SK-N-SH treated with all-trans-retinoic acid at 6 μM for 48 hours (cell line): ENCODE measurements around the gene CCT6B.

Experiments
- ATAC-seq: fragments of 200-7000 bp; cut with Tn5 transposase; 3 replicates; pipeline ENCODE4 v1.9.1; 2020; ENCODE audit warnings: mild to moderate bottlenecking, moderate library complexity
- ARNTL ChIP-seq: fragments of 450-650 bp; formaldehyde crosslinking; IDR thresholded peaks from 2 replicates; pipeline ENCODE4 v1.5.0; 2020; ENCODE audit warnings: low read depth, mild to moderate bottlenecking, moderate library complexity, borderline replicate concordance
- BACH2 ChIP-seq: fragments of 250-450 bp; sonication (Bioruptor Pico); IDR thresholded peaks from 2 replicates; pipeline ENCODE4 v1.9.0; 2021; ENCODE audit warnings: mild to moderate bottlenecking, borderline replicate concordance
- CSDC2 ChIP-seq: fragments of 250-450 bp; sonication (Bioruptor Pico); IDR thresholded peaks from 2 replicates; pipeline ENCODE4 v1.5.0; 2020; ENCODE audit warnings: mild to moderate bottlenecking, moderate library complexity
- CSRNP3 ChIP-seq: fragments of 250-450 bp; sonication (Bioruptor Pico); IDR thresholded peaks from 2 replicates; pipeline ENCODE4 v1.5.1; 2021; ENCODE audit warnings: mild to moderate bottlenecking, moderate library complexity
- ESRRG ChIP-seq: fragments of 250-450 bp; sonication (Bioruptor Pico); IDR thresholded peaks from 2 replicates; pipeline ENCODE4 v1.6.1; 2021; ENCODE audit warnings: mild to moderate bottlenecking
- GLIS3 ChIP-seq: fragments of 250-450 bp; sonication (Bioruptor Pico); IDR thresholded peaks from 2 replicates; pipeline ENCODE4 v1.5.0; 2020; ENCODE audit warnings: mild to moderate bottlenecking, moderate library complexity
- ISL1 ChIP-seq: fragments of 250-450 bp; sonication (Bioruptor Pico); IDR thresholded peaks from 2 replicates; pipeline ENCODE4 v2.1.2; 2022; ENCODE audit warnings: mild to moderate bottlenecking, moderate library complexity
- OSR1 ChIP-seq: fragments of 250-450 bp; sonication (Bioruptor Pico); IDR thresholded peaks from 2 replicates; pipeline ENCODE4 v1.8.0; 2022; ENCODE audit warnings: moderate library complexity, mild to moderate bottlenecking, inconsistent platforms
- PPARA ChIP-seq: fragments of 250-450 bp; sonication (Bioruptor Pico); IDR thresholded peaks from 2 replicates; pipeline ENCODE4 v1.5.0; 2020; ENCODE audit warnings: mild to moderate bottlenecking, borderline replicate concordance
- RARB ChIP-seq: fragments of 250-450 bp; sonication (Bioruptor Pico); IDR thresholded peaks from 2 replicates; pipeline ENCODE4 v1.8.0; 2021; ENCODE audit warnings: mild to moderate bottlenecking, moderate library complexity
- TCF4 ChIP-seq: fragments of 250-450 bp; sonication (Bioruptor Pico); IDR thresholded peaks from 2 replicates; pipeline ENCODE4 v1.8.0; 2021; ENCODE audit warnings: mild to moderate bottlenecking, moderate library complexity, borderline replicate concordance
- TOX ChIP-seq: fragments of 250-450 bp; sonication (Bioruptor Pico); IDR thresholded peaks from 2 replicates; pipeline ENCODE4 v1.8.0; 2021; ENCODE audit warnings: mild to moderate bottlenecking, moderate library complexity, borderline replicate concordance
- ZC3H10 ChIP-seq: fragments of 250-450 bp; sonication (Bioruptor Pico); IDR thresholded peaks from 2 replicates; pipeline ENCODE4 v1.5.1; 2021; ENCODE audit warnings: mild to moderate bottlenecking, moderate library complexity
- ZFP30 ChIP-seq: fragments of 450-650 bp; formaldehyde crosslinking; IDR thresholded peaks from 2 replicates; pipeline ENCODE4 v1.5.0; 2022; ENCODE audit warnings: mild to moderate bottlenecking, moderate library complexity
- ZNF565 ChIP-seq: fragments of 450-650 bp; formaldehyde crosslinking; conservative IDR thresholded peaks from 2 replicates; pipeline ENCODE4 v1.5.0; 2020; ENCODE audit warnings: low read depth, mild to moderate bottlenecking, moderate library complexity
- ZNF8 ChIP-seq: fragments of 450-650 bp; formaldehyde crosslinking; IDR thresholded peaks from 2 replicates; pipeline ENCODE4 v1.5.0; 2020; ENCODE audit warnings: mild to moderate bottlenecking, moderate library complexity
- TF ChIP-seq, protein P1 (sequence below): fragments of 250-450 bp; sonication (Bioruptor Pico); IDR thresholded peaks from 2 replicates; pipeline ENCODE4 v1.8.0; 2020; ENCODE audit warnings: mild to moderate bottlenecking, moderate library complexity, borderline replicate concordance
- TF ChIP-seq, protein P2 (sequence below): fragments of 250-450 bp; sonication (Bioruptor Pico); IDR thresholded peaks from 2 replicates; pipeline ENCODE4 v1.5.1; 2020; ENCODE audit warnings: low read depth, mild to moderate bottlenecking, moderate library complexity
- TF ChIP-seq, protein P3 (sequence below): fragments of 250-450 bp; sonication (Bioruptor Pico); IDR thresholded peaks from 2 replicates; pipeline ENCODE4 v1.8.0; 2021; ENCODE audit warnings: low read depth, mild to moderate bottlenecking, moderate library complexity, borderline replicate concordance
- TF ChIP-seq, protein P4 (sequence below): fragments of 250-450 bp; sonication (Bioruptor Pico); IDR thresholded peaks from 2 replicates; pipeline ENCODE4 v1.5.0; 2020; ENCODE audit warnings: mild to moderate bottlenecking, moderate library complexity

CCT6B gene

DNA sequence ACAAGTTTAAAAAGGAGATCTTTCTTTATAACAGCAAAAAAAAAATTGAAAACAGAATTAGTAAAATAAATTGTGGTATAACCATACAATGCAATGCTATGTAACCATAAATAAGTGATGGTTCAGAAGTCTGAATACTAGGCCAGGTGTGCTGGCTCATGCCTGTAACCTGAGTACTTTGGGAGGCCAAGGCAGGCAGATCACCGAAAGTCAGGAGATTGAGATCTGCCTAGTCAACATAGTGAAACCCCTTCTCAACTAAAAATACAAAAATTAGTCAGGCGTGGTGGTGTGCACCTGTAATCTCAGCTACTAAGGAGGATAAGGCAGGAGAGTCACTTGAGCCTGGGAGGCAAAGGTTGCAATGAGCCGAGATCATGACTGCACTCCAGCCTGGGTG is 34.6 kb downstream of the CCT6B start (continued):
- TF ChIP-seq, protein P1, sequence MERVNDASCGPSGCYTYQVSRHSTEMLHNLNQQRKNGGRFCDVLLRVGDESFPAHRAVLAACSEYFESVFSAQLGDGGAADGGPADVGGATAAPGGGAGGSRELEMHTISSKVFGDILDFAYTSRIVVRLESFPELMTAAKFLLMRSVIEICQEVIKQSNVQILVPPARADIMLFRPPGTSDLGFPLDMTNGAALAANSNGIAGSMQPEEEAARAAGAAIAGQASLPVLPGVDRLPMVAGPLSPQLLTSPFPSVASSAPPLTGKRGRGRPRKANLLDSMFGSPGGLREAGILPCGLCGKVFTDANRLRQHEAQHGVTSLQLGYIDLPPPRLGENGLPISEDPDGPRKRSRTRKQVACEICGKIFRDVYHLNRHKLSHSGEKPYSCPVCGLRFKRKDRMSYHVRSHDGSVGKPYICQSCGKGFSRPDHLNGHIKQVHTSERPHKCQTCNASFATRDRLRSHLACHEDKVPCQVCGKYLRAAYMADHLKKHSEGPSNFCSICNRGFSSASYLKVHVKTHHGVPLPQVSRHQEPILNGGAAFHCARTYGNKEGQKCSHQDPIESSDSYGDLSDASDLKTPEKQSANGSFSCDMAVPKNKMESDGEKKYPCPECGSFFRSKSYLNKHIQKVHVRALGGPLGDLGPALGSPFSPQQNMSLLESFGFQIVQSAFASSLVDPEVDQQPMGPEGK (CRISPR knock-in tag): no peak
- no peak for TF ChIP-seq TOX

DNA sequence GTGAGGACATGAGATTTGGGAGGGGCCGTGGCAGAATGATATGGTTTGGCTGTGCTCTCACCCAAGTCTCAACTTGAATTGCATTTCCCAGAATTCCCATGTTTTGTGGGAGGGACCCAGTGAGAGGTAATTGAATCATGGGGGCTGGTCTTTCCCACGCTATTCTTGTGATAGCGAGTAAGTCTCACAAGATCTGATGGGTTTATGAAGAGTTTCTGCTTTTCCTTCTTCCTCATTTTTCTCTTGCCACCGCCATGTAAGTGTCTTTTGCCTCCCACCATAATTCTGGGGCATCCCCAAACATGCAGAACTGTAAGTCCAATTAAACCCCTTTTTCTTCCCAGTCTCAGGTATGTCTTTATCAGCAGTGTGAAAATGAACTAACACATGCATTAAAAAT is 40.6 kb downstream of the CCT6B start:
- TF ChIP-seq, protein P2, sequence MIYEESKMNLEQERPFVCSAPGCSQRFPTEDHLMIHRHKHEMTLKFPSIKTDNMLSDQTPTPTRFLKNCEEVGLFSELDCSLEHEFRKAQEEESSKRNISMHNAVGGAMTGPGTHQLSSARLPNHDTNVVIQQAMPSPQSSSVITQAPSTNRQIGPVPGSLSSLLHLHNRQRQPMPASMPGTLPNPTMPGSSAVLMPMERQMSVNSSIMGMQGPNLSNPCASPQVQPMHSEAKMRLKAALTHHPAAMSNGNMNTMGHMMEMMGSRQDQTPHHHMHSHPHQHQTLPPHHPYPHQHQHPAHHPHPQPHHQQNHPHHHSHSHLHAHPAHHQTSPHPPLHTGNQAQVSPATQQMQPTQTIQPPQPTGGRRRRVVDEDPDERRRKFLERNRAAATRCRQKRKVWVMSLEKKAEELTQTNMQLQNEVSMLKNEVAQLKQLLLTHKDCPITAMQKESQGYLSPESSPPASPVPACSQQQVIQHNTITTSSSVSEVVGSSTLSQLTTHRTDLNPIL (CRISPR knock-in tag): no peak
- TF ChIP-seq, protein P3, sequence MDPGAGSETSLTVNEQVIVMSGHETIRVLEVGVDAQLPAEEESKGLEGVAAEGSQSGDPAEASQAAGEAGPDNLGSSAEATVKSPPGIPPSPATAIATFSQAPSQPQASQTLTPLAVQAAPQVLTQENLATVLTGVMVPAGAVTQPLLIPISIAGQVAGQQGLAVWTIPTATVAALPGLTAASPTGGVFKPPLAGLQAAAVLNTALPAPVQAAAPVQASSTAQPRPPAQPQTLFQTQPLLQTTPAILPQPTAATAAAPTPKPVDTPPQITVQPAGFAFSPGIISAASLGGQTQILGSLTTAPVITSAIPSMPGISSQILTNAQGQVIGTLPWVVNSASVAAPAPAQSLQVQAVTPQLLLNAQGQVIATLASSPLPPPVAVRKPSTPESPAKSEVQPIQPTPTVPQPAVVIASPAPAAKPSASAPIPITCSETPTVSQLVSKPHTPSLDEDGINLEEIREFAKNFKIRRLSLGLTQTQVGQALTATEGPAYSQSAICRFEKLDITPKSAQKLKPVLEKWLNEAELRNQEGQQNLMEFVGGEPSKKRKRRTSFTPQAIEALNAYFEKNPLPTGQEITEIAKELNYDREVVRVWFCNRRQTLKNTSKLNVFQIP: no peak
- ATAC-seq: no peak

DNA sequence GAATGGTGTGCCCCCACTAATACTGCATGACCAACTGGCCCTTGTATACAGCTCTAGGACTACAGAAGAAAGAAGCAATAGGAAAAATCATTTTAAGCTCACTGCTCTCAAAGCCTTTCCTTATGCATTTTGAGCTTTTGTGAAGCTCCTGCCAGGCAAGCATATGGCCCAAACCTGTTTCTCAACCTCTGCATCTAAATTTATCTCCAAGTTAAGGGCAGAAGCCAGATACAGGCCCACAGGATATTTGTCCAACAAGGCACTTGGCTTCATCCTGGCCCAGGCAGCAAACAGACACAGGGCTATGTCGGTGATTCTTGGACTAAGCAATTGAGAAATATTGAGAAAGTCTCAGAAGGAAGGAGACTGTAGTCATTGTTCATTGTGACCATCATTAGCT is 43.9 kb downstream of the CCT6B start:
- TF ChIP-seq, protein P3: no peak
- TF ChIP-seq TOX (no peak), CSRNP3 (CRISPR knock-in tag) (no peak), ZC3H10 (CRISPR knock-in tag) (no peak), BACH2 (no peak), ZNF565 (CRISPR knock-in tag) (no peak), ARNTL (CRISPR knock-in tag) (no peak), ISL1 (CRISPR knock-in tag) (no peak), ZFP30 (no peak), CSDC2 (CRISPR knock-in tag) (no peak), ZNF8 (CRISPR knock-in tag) (no peak), GLIS3 (CRISPR knock-in tag) (no peak), RARB (CRISPR knock-in tag) (no peak), TCF4 (CRISPR knock-in tag) (no peak), ESRRG (CRISPR knock-in tag) (no peak)
- TF ChIP-seq, protein P4, sequence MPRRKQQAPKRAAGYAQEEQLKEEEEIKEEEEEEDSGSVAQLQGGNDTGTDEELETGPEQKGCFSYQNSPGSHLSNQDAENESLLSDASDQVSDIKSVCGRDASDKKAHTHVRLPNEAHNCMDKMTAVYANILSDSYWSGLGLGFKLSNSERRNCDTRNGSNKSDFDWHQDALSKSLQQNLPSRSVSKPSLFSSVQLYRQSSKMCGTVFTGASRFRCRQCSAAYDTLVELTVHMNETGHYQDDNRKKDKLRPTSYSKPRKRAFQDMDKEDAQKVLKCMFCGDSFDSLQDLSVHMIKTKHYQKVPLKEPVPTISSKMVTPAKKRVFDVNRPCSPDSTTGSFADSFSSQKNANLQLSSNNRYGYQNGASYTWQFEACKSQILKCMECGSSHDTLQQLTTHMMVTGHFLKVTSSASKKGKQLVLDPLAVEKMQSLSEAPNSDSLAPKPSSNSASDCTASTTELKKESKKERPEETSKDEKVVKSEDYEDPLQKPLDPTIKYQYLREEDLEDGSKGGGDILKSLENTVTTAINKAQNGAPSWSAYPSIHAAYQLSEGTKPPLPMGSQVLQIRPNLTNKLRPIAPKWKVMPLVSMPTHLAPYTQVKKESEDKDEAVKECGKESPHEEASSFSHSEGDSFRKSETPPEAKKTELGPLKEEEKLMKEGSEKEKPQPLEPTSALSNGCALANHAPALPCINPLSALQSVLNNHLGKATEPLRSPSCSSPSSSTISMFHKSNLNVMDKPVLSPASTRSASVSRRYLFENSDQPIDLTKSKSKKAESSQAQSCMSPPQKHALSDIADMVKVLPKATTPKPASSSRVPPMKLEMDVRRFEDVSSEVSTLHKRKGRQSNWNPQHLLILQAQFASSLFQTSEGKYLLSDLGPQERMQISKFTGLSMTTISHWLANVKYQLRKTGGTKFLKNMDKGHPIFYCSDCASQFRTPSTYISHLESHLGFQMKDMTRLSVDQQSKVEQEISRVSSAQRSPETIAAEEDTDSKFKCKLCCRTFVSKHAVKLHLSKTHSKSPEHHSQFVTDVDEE (CRISPR knock-in tag): no peak
- no peak for ATAC-seq

GRCh38 chr17:34916120-34916519 is 45.1 kb downstream of the CCT6B start:
- ATAC-seq: no peak
- TF ChIP-seq, protein P4 (CRISPR knock-in tag): no peak
- TF ChIP-seq, protein P3: no peak
- TF ChIP-seq RARB (CRISPR knock-in tag) (no peak), ISL1 (CRISPR knock-in tag) (no peak), PPARA (no peak), OSR1 (CRISPR knock-in tag) (no peak), ARNTL (CRISPR knock-in tag) (no peak)
- TF ChIP-seq, protein P2 (CRISPR knock-in tag): no peak
